OCI-LY1 (cell line): ENCODE measurements around the gene TBC1D2B.

Experiments used
- H2AFZ ChIP-seq: fragments of 200-600 bp; sonication (generic), shearing (Covaris generic); 2 replicates; pipeline ENCODE4 v1.6.0; 2014; ENCODE audit warnings: antibody characterized with exemption, mild to moderate bottlenecking, low read length
- H3F3A ChIP-seq: fragments of 200-600 bp; sonication (generic), shearing (Covaris generic); 2 replicates; pipeline ENCODE4 v1.6.0; 2014; ENCODE audit warnings: mild to moderate bottlenecking, antibody characterized with exemption, low read length, moderate library complexity; ENCODE audit not compliant: insufficient read depth
- H3K27ac ChIP-seq: fragments of 200-600 bp; sonication (generic); 2 replicates; pipeline ENCODE4 v1.5.1; 2014; ENCODE audit warnings: low read length, mixed run types, mild to moderate bottlenecking, low read depth; ENCODE audit not compliant: poor library complexity, severe bottlenecking
- H3K27me3 ChIP-seq: fragments of 200-600 bp; sonication (generic); 2 replicates; pipeline ENCODE4 v1.6.0; 2014; ENCODE audit warnings: antibody characterized with exemption, mild to moderate bottlenecking, low read length, moderate library complexity; ENCODE audit not compliant: insufficient read depth
- H3K36me3 ChIP-seq: fragments of 200-600 bp; sonication (generic); 2 replicates; pipeline ENCODE4 v1.6.1; 2014; ENCODE audit warnings: mild to moderate bottlenecking, antibody characterized with exemption, low read length, moderate library complexity, mixed read lengths; ENCODE audit not compliant: insufficient read depth
- H3K4me1 ChIP-seq: fragments of 200-600 bp; sonication (generic); 2 replicates; pipeline ENCODE4 v1.5.1; 2014; ENCODE audit warnings: mild to moderate bottlenecking, low read length, moderate library complexity; ENCODE audit not compliant: insufficient read depth, severe bottlenecking
- H3K4me2 ChIP-seq: fragments of 200-600 bp; sonication (generic), shearing (Covaris generic); 2 replicates; pipeline ENCODE4 v1.6.1; 2014; ENCODE audit warnings: low read length
- H3K4me3 ChIP-seq: fragments of 200-600 bp; sonication (generic); 2 replicates; pipeline ENCODE4 v1.5.1; 2014; ENCODE audit warnings: low read length, low read depth, mild to moderate bottlenecking, mixed read lengths; ENCODE audit not compliant: poor library complexity, severe bottlenecking
- H3K79me2 ChIP-seq: fragments of 200-600 bp; shearing (Covaris generic); 2 replicates; pipeline ENCODE4 v1.6.1; 2016; ENCODE audit warnings: mixed run types, low read length, mixed read lengths; ENCODE audit not compliant: insufficient read depth
- H3K9ac ChIP-seq: fragments of 200-600 bp; sonication (generic), shearing (Covaris generic); 2 replicates; pipeline ENCODE4 v1.6.1; 2014; ENCODE audit warnings: mild to moderate bottlenecking, low read length, mixed read lengths
- H3K9me2 ChIP-seq: fragments of 200-600 bp; sonication (generic), shearing (Covaris generic); 2 replicates; pipeline ENCODE4 v1.6.1; 2014; ENCODE audit warnings: low read depth, mild to moderate bottlenecking, low read length, mixed read lengths
- H3K9me3 ChIP-seq: fragments of 200-600 bp; shearing (Covaris generic); 2 replicates; pipeline ENCODE4 v1.6.1; 2014; ENCODE audit warnings: low read length, mixed read lengths
- H4K20me1 ChIP-seq: fragments of 200-600 bp; sonication (generic), shearing (Covaris generic); 2 replicates; pipeline ENCODE4 v1.6.0; 2016; ENCODE audit warnings: mild to moderate bottlenecking, low read length; ENCODE audit not compliant: insufficient read depth
- CTCF ChIP-seq: fragments of 200-600 bp; sonication (generic), shearing (Covaris generic); IDR thresholded peaks from 2 replicates; pipeline ENCODE4 v1.5.1; 2017; ENCODE audit warnings: mild to moderate bottlenecking, antibody characterized with exemption, low read length, moderate library complexity, mixed read lengths
- EZH2 ChIP-seq: fragments of 200-600 bp; sonication (generic), shearing (Covaris generic); IDR thresholded peaks from 2 replicates; pipeline ENCODE4 v1.8.0; 2017; ENCODE audit warnings: borderline replicate concordance, mixed run types, mild to moderate bottlenecking, antibody characterized with exemption, low read length, moderate library complexity, mixed read lengths

Gene TBC1D2B

GRCh38 chr15:78020007-78020406, 57.5 kb downstream of the TBC1D2B start:
- no peak overlapping the region for H3K4me3 ChIP-seq
- H3K4me1 ChIP-seq = peaks cover 23% of the 10 kb centered on the region
- no peak overlapping the region for H2AFZ ChIP-seq

GRCh38 chr15:78018946-78019644, 58.4 kb downstream of the TBC1D2B start:
- H4K20me1 ChIP-seq = no peaks in the 10 kb centered on the region
- no peak for TF ChIP-seq CTCF
- H3K27me3 ChIP-seq = no peaks in the 10 kb centered on the region
- H3K9me3 ChIP-seq = no peaks in the 10 kb centered on the region
- no peaks in the 10 kb centered on the region for H3K79me2 ChIP-seq
- peaks cover 64% of the 10 kb centered on the region for H3K36me3 ChIP-seq
- peak overlapping the region; percentile 54 for H3K27ac ChIP-seq
- no peaks in the 10 kb centered on the region for H3K9me2 ChIP-seq
- no peaks in the 10 kb centered on the region for H3F3A ChIP-seq
- peak overlapping the region; percentile 37; the same call in 1 of the 2 replicates for H3K4me2 ChIP-seq
- no peak overlapping the region for H2AFZ ChIP-seq
- peaks cover 23% of the 10 kb centered on the region for H3K4me1 ChIP-seq
- no peak overlapping the region; the same call in 1 of the 2 replicates for H3K9ac ChIP-seq
- H3K4me3 ChIP-seq = no peak overlapping the region

More at GRCh38 chr15:78020007-78020406, 57.5 kb downstream of the TBC1D2B start:
- Histone ChIP-seq H3K27ac (no peak overlapping the region), H4K20me1 (no peaks in the 10 kb centered on the region), H3K27me3 (no peaks in the 10 kb centered on the region), H3K9me3 (no peaks in the 10 kb centered on the region), H3K36me3 (peaks cover 67% of the 10 kb centered on the region), H3K4me2 (no peak overlapping the region), H3K9ac (no peak overlapping the region), H3K9me2 (no peaks in the 10 kb centered on the region), H3K79me2 (no peaks in the 10 kb centered on the region), H3F3A (no peaks in the 10 kb centered on the region)
- no peak for TF ChIP-seq EZH2
- TF ChIP-seq CTCF = no peak

GRCh38 chr15:78018445-78018844, 59.1 kb downstream of the TBC1D2B start:
- no peaks in the 10 kb centered on the region for H4K20me1 ChIP-seq
- H3K9me3 ChIP-seq = no peaks in the 10 kb centered on the region
- peaks cover 23% of the 10 kb centered on the region for H3K4me1 ChIP-seq
- no peaks in the 10 kb centered on the region for H3K27me3 ChIP-seq
- no peak overlapping the region for H2AFZ ChIP-seq
- peak overlapping the region; percentile 37; the same call in 1 of the 2 replicates for H3K4me2 ChIP-seq
- H3K9me2 ChIP-seq = no peaks in the 10 kb centered on the region
- H3F3A ChIP-seq = no peaks in the 10 kb centered on the region
- H3K9ac ChIP-seq = no peak overlapping the region; the same call in 1 of the 2 replicates
- H3K79me2 ChIP-seq = no peaks in the 10 kb centered on the region
- peak overlapping the region; percentile 54 for H3K27ac ChIP-seq
- H3K4me3 ChIP-seq = no peak overlapping the region
- no peak for TF ChIP-seq EZH2
- no peak for TF ChIP-seq CTCF
- H3K36me3 ChIP-seq = peaks cover 62% of the 10 kb centered on the region
